ENCODE results near the gene LSMEM2. TPM values are rescaled to one million over a fixed set of nuclear protein-coding genes. Genes with fewer than 3 reads are reported as not detected.

The LSMEM2 gene
- total and polyA plus RNA-seq, 9 of the 15 experiments (the other 6 are each of a cell fraction or from before 2014, with no cell fraction given): not detected

GRCh38 chr3:50322386-50323091, 43.7 kb downstream of the LSMEM2 start, which contains the start of gene HYAL2 (continued):
- no peak for TF ChIP-seq ZFP91 (CRISPR knock-in tag; IDR thresholded peaks at IDR 0.05)

GRCh38 chr3:50323092-50323600, 44.3 kb downstream of the LSMEM2 start:
- H3K9me1 ChIP-seq (ENCODE audit: control insufficient read depth, insufficient read depth, low read length): no peaks in the 10 kb centered on the region
- DNase-seq (ENCODE audit: extremely low read depth in 1 of 4, low spot score in 3 of 4) (no peak), FAIRE-seq (no peak), ATAC-seq (no peak)
- no peaks in the 10 kb centered on the region for H4K20me1 ChIP-seq (replicated peaks; ENCODE audit: control insufficient read depth, insufficient read depth, low read length)
- in situ Hi-C loops (cut with MboI): no loop called here
- ChIA-PET CTCF (ENCODE audit: low intra/inter-chr PET ratio) (interaction anchor here (2.1 kb wide), 1 partner anchor 96 kb away, joined by 6 read pairs; no protein-coding TSS in a partner anchor), POLR2A (interaction anchor here (1.2 kb wide), 1 partner anchor 14 kb away, joined by 4 read pairs; no protein-coding TSS in a partner anchor)
- peak overlapping the region in 1 of 2 experiments; percentile 55; a peak in 2 of 4 replicates for H3K9ac ChIP-seq (ENCODE audit: insufficient read depth in 1 of 2, low read depth in 2 of 2, low read length in 2 of 2)
- no peaks in the 10 kb centered on the region for H3K9me3 ChIP-seq (replicated peaks; ENCODE audit: control insufficient read depth, insufficient read depth, low read depth, low read length)
- no peak overlapping the region for H2AFZ ChIP-seq (ENCODE audit: low read depth, low read length)
- H3K79me2 ChIP-seq (ENCODE audit: control insufficient read depth, insufficient read depth, low read length): peaks cover 36% of the 10 kb centered on the region
- peaks cover 41% of the 10 kb centered on the region; the same call in 2 of the 3 replicates for H3K36me3 ChIP-seq (ENCODE audit: control insufficient read depth, insufficient read depth, low read length)
- no TSS peak for BruUV-seq (replicated peaks)
- peaks cover 25 to 66% of the 10 kb centered on the region in 2 experiments; a peak in 4 of 5 replicates for H3K4me1 ChIP-seq (replicated peaks in 1 of 2; ENCODE audit: control insufficient read depth in 2 of 2, insufficient read depth in 2 of 2, low read length in 2 of 2)
- H3K27ac ChIP-seq (ENCODE audit: extremely low read depth, low read depth, low read length): no peak overlapping the region
- no peak overlapping the region for H3K4me3 ChIP-seq
- WGBS (ENCODE audit: insufficient coverage, low coverage, missing lambda C conversion rate): 60% methylated on average over 2 of the region's 4 CpGs
- H3K27me3 ChIP-seq (ENCODE audit: control insufficient read depth in 2 of 2, insufficient read depth in 2 of 2, low read length in 2 of 2): no peaks in the 10 kb centered on the region
- H3K4me2 ChIP-seq (ENCODE audit: insufficient read depth, low read length): no peak overlapping the region
- intact Hi-C loops (cut with micrococcal nuclease): no loop called here
- no peak for TF ChIP-seq ZNF780A (CRISPR knock-in tag; IDR thresholded peaks at IDR 0.05)
- TF ChIP-seq CBX2 (IDR thresholded peaks at IDR 0.05; ENCODE audit: insufficient read depth, low read length, poor library complexity, severe bottlenecking): no peak
- TF ChIP-seq KHSRP (IDR thresholded peaks at IDR 0.05): no peak
- no peak for TF ChIP-seq ZNF76 (CRISPR knock-in tag; IDR thresholded peaks at IDR 0.05; ENCODE audit: borderline replicate concordance)
- TF ChIP-seq FOXK2 (conservative IDR thresholded peaks at IDR 0.05 in 1 of 2, IDR thresholded peaks at IDR 0.05 in 1 of 2; ENCODE audit: low read depth in 2 of 2): no peak
- TF ChIP-seq ZNF57 (CRISPR knock-in tag; IDR thresholded peaks at IDR 0.05): no peak
- TF ChIP-seq ZFP36 (IDR thresholded peaks at IDR 0.05; ENCODE audit: low read depth, low read length, partially characterized antibody): no peak
- no peak for TF ChIP-seq HNRNPH1 (optimal IDR thresholded peaks at IDR 0.05; ENCODE audit: low read depth, low read length)
- TF ChIP-seq ZZZ3 (IDR thresholded peaks at IDR 0.05): no peak
- TF ChIP-seq RERE (CRISPR knock-in tag; IDR thresholded peaks at IDR 0.05; ENCODE audit: borderline replicate concordance): no peak
- TF ChIP-seq KLF1 (tag; IDR thresholded peaks at IDR 0.05): no peak
